Left cardiac atrium (tissue), 4 donors: Measurements from ENCODE around the gene TCF12. TPM values are rescaled to one million over a fixed set of nuclear protein-coding genes. Genes with fewer than 3 reads are reported as not detected.
"Not testable (repeated sequence)": the region's sequence is repeated elsewhere in the genome, so short reads cannot be mapped to it uniquely, and the experiment has no call there.

Source experiments
- ATAC-seq, 2 donors: fragments of 200-7000 bp; cut with Tn5 transposase; one replicate each; pipeline ENCODE4 v1.9.1; 2020; ENCODE audit warnings: mild to moderate bottlenecking in 2 of 2, moderate library complexity in 2 of 2
- DNase-seq: peaks from one replicate; pipeline ENCODE4 v3.0.0-alpha.2; 2020
- intact Hi-C, 2 donors: fragments of 100-400 bp; cut with DNase I; formaldehyde crosslinking; loops; one replicate each; pipeline versions ENCODE4 v1.14.1 to v1.15.1; 2022 to 2023
- total RNA-seq, 2 donors: library from RNA; stranded (reverse); fragmentation: NEBNext Ultra II Directional; extraction: Animal tissue kit (Norgen Biotek cat#: 25700); gene quantifications; one replicate each; pipeline ENCODE4 v1.2.1, GENCODE V29; 2021
- donor health status: DM: no; HTN: yes; CAD: no.
- donor health status: DM: no; HTN: yes; CAD: no; lungs with severe emphysema.
- donor health status: DM: yes; HTN: yes; CAD: no.
- donor health status: Dilated cardiomyopathy.

Gene TCF12
- total RNA-seq, 2 donors from 2014 or later = 44.0 to 53.9 TPM

GRCh38 chr15:56934269-56934668 is 15.8 kb downstream of the TCF12 start:
- DNase-seq (no peak), ATAC-seq (peak in 1 of 2 donors; percentile 41)
- intact Hi-C loops = no loop called here

- intact Hi-C loops = no loop called here
- no peak for ATAC-seq
Measured at GRCh38 chr15:56936929-56937328, 18.5 kb downstream of the TCF12 start.

GRCh38 chr15:56939257-56939656 is 20.8 kb downstream of the TCF12 start:
- no peak for DNase-seq
- intact Hi-C loops = no loop called here
- ATAC-seq = no peak

More at GRCh38 chr15:56936929-56937328, 18.5 kb downstream of the TCF12 start:
- no peak for DNase-seq

- DNase-seq (no peak), ATAC-seq (no peak)
- intact Hi-C loops = no loop called here
Measured at GRCh38 chr15:56940388-56940787, 21.9 kb downstream of the TCF12 start.

- DNase-seq (no peak), ATAC-seq (no peak)
- intact Hi-C loops = no loop called here
Measured at GRCh38 chr15:56942118-56942517, 23.7 kb downstream of the TCF12 start.

- DNase-seq (no peak), ATAC-seq (no peak)
- intact Hi-C loops = no loop called here
Measured at GRCh38 chr15:56943403-56943802, 25.0 kb downstream of the TCF12 start.

GRCh38 chr15:56944485-56944884 is 26.0 kb downstream of the TCF12 start:
- DNase-seq (no peak), ATAC-seq (no peak)
- intact Hi-C loops = no loop called here

GRCh38 chr15:56946150-56946549 is 27.7 kb downstream of the TCF12 start:
- ATAC-seq = no peak
- no peak for DNase-seq
- intact Hi-C loops = no loop called here

GRCh38 chr15:56948000-56948763 is 29.7 kb downstream of the TCF12 start:
- intact Hi-C loops = no loop called here
- DNase-seq (no peak), ATAC-seq (no peak)

- ATAC-seq (no peak), DNase-seq (no peak)
- intact Hi-C loops = no loop called here
Measured at GRCh38 chr15:56948764-56949101, 30.3 kb downstream of the TCF12 start.

- intact Hi-C loops = no loop called here
- DNase-seq = no peak
- no peak for ATAC-seq
Measured at GRCh38 chr15:56950979-56951378, 32.5 kb downstream of the TCF12 start.

GRCh38 chr15:56953790-56954189 is 35.3 kb downstream of the TCF12 start:
- DNase-seq = no peak
- intact Hi-C loops = no loop called here
- ATAC-seq = no peak

- intact Hi-C loops = not testable (repeated sequence)
Measured at GRCh38 chr15:56955011-56955410, 36.6 kb downstream of the TCF12 start.

GRCh38 chr15:56956538-56956937 is 38.1 kb downstream of the TCF12 start:
- no peak for ATAC-seq
- intact Hi-C loops = no loop called here

More at GRCh38 chr15:56955011-56955410, 36.6 kb downstream of the TCF12 start:
- DNase-seq, ATAC-seq: not testable (repeated sequence)

GRCh38 chr15:56957812-56958406 is 39.5 kb downstream of the TCF12 start:
- intact Hi-C loops = no loop called here
- DNase-seq (no peak), ATAC-seq (no peak)

More at GRCh38 chr15:56956538-56956937, 38.1 kb downstream of the TCF12 start:
- DNase-seq = no peak

- ATAC-seq = no peak
- no peak for DNase-seq
- intact Hi-C loops = no loop called here
Measured at GRCh38 chr15:56959318-56959648, 40.8 kb downstream of the TCF12 start.

GRCh38 chr15:56960116-56960515 is 41.7 kb downstream of the TCF12 start:
- DNase-seq (no peak), ATAC-seq (no peak)
- intact Hi-C loops = no loop called here

GRCh38 chr15:56963126-56963525 is 44.7 kb downstream of the TCF12 start:
- no peak for DNase-seq
- intact Hi-C loops = no loop called here
- ATAC-seq = no peak

GRCh38 chr15:56963710-56964109 is 45.3 kb downstream of the TCF12 start:
- peak in 1 of 2 donors; percentile 47 for ATAC-seq
- DNase-seq = no peak
- intact Hi-C loops = no loop called here

GRCh38 chr15:56964182-56964581 is 45.7 kb downstream of the TCF12 start:
- intact Hi-C loops = no loop called here
- DNase-seq = no peak
- peak in 1 of 2 donors; percentile 23 for ATAC-seq
